WTC11 (cell line): Measurements from ENCODE around the gene LRIT3. TPM values are rescaled to one million over a fixed set of nuclear protein-coding genes. Genes with fewer than 3 reads are reported as not detected.

ENCODE experiments used
- ATAC-seq: fragments of 200-7000 bp; cut with Tn5 transposase; 2 replicates; pipeline ENCODE4 v1.10.0; 2021; ENCODE audit warnings: mild to moderate bottlenecking, moderate library complexity
- CTCF ChIA-PET: fragments of 300-600 bp; sonication (Branson Sonifier 250); formaldehyde crosslinking; loops from one replicate; lab custom pipeline; 2021; ENCODE audit warnings: antibody characterized with exemption; lab: Charles Lee
- POLR2A ChIA-PET: fragments of 350-600 bp; sonication (Branson Sonifier 250); formaldehyde crosslinking; loops from one replicate; lab custom pipeline; 2021; ENCODE audit warnings: antibody characterized with exemption; lab: Charles Lee
- DNase-seq: peaks from one replicate; pipeline ENCODE4 v3.0.0; 2021; ENCODE audit warnings: low spot score
- H3K27ac Mint-ChIP-seq: 2 replicates; pipeline ENCODE4 v1.8.0; 2021; ENCODE audit warnings: mixed read lengths
- H3K27me3 Mint-ChIP-seq: 2 replicates; pipeline ENCODE4 v1.8.0; 2021; ENCODE audit warnings: low read depth, mild to moderate bottlenecking, moderate library complexity, mixed read lengths
- H3K36me3 Mint-ChIP-seq: 2 replicates; pipeline ENCODE4 v1.8.0; 2021; ENCODE audit warnings: mixed read lengths
- H3K4me1 Mint-ChIP-seq: 2 replicates; pipeline ENCODE4 v1.8.0; 2022; ENCODE audit warnings: mixed read lengths
- H3K4me3 Mint-ChIP-seq: 2 replicates; pipeline ENCODE4 v1.8.0; 2021; ENCODE audit warnings: mild to moderate bottlenecking, moderate library complexity, mixed read lengths
- H3K9me3 Mint-ChIP-seq: 2 replicates; pipeline ENCODE4 v1.8.0; 2021; ENCODE audit warnings: mixed read lengths
- ATF1 ChIP-seq: sonication (generic); formaldehyde crosslinking; IDR thresholded peaks from 2 replicates; pipeline ENCODE4 v1.8.1; 2023; ENCODE audit warnings: mild to moderate bottlenecking, moderate library complexity, missing genetic modification reagents
- FOXP1 ChIP-seq: sonication (generic); formaldehyde crosslinking; IDR thresholded peaks from 2 replicates; pipeline ENCODE4 v1.8.0; 2022; ENCODE audit warnings: missing genetic modification reagents, mild to moderate bottlenecking, moderate library complexity, borderline replicate concordance
- NFYB ChIP-seq: sonication (generic); formaldehyde crosslinking; conservative IDR thresholded peaks from 2 replicates; pipeline ENCODE4 v1.8.0; 2022; ENCODE audit warnings: low read depth, missing genetic modification reagents
- NR2C2 ChIP-seq: sonication (generic); formaldehyde crosslinking; IDR thresholded peaks from 2 replicates; pipeline ENCODE4 v1.8.0; 2022; ENCODE audit warnings: mild to moderate bottlenecking, missing genetic modification reagents
- SMAD3 ChIP-seq: sonication (generic); formaldehyde crosslinking; IDR thresholded peaks from 2 replicates; pipeline ENCODE4 v1.8.0; 2022; ENCODE audit warnings: missing genetic modification reagents, mild to moderate bottlenecking, borderline replicate concordance
- ZNF317 ChIP-seq: sonication (generic); formaldehyde crosslinking; IDR thresholded peaks from 2 replicates; pipeline ENCODE4 v1.8.1; 2023; ENCODE audit warnings: low read depth, mild to moderate bottlenecking, moderate library complexity, missing genetic modification reagents, borderline replicate concordance
- ZNF423 ChIP-seq: fragments of 250-450 bp; sonication (Bioruptor Pico); IDR thresholded peaks from 2 replicates; pipeline ENCODE4 v2.1.2; 2022; ENCODE audit warnings: mild to moderate bottlenecking, moderate library complexity
- total RNA-seq: library from RNA; stranded (reverse); gene quantifications from 3 replicates; pipeline ENCODE4 v1.2.3, GENCODE V29; 2021
- TF ChIP-seq, protein P1 (sequence below): sonication (generic); formaldehyde crosslinking; IDR thresholded peaks from 2 replicates; pipeline ENCODE4 v1.8.1; 2023; ENCODE audit warnings: mild to moderate bottlenecking, missing genetic modification reagents, borderline replicate concordance
- TF ChIP-seq, protein P2 (sequence below): sonication (generic); formaldehyde crosslinking; IDR thresholded peaks from 2 replicates; pipeline ENCODE4 v1.8.1; 2022; ENCODE audit warnings: missing genetic modification reagents, borderline replicate concordance
- TF ChIP-seq, protein P3 (sequence below): sonication (generic); formaldehyde crosslinking; IDR thresholded peaks from 2 replicates; pipeline ENCODE4 v1.8.1; 2023; ENCODE audit warnings: mild to moderate bottlenecking, missing genetic modification reagents, moderate library complexity
- TF ChIP-seq, protein P4 (sequence below): sonication (generic); formaldehyde crosslinking; IDR thresholded peaks from 2 replicates; pipeline ENCODE4 v1.8.1; 2022; ENCODE audit warnings: low read depth, mild to moderate bottlenecking, moderate library complexity, missing genetic modification reagents, borderline replicate concordance
- TF ChIP-seq, protein P5 (sequence below): sonication (generic); formaldehyde crosslinking; IDR thresholded peaks from 2 replicates; pipeline ENCODE4 v1.8.1; 2022; ENCODE audit warnings: mild to moderate bottlenecking, missing genetic modification reagents, moderate library complexity, borderline replicate concordance
- TF ChIP-seq, protein P6 (sequence below): sonication (generic); formaldehyde crosslinking; IDR thresholded peaks from 2 replicates; pipeline ENCODE4 v1.8.0; 2022; ENCODE audit warnings: missing genetic modification reagents

LRIT3 gene
- total RNA-seq, 1 experiment from 2014 or later, result 0.11 TPM

DNA sequence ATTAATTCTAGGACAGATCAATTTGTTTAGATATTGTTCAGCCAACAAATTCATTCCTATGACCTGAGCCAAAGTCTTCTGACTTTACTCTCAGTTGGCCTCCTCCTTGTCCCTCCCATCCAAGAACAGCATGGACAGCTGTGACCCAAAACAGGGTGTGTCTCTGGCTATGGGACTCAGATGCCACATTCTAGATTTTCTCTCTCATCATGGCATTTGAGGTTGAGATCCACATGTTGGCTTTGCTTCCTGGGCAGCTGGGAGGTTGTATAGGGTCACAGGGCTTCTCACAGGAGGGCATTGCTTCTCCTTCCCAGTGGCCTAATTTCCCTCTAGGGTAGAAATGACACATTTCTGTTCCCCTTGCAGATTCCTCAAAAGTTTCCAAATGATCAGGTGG is 42.2 kb downstream of the LRIT3 start (continued):
- TF ChIP-seq, protein P1, sequence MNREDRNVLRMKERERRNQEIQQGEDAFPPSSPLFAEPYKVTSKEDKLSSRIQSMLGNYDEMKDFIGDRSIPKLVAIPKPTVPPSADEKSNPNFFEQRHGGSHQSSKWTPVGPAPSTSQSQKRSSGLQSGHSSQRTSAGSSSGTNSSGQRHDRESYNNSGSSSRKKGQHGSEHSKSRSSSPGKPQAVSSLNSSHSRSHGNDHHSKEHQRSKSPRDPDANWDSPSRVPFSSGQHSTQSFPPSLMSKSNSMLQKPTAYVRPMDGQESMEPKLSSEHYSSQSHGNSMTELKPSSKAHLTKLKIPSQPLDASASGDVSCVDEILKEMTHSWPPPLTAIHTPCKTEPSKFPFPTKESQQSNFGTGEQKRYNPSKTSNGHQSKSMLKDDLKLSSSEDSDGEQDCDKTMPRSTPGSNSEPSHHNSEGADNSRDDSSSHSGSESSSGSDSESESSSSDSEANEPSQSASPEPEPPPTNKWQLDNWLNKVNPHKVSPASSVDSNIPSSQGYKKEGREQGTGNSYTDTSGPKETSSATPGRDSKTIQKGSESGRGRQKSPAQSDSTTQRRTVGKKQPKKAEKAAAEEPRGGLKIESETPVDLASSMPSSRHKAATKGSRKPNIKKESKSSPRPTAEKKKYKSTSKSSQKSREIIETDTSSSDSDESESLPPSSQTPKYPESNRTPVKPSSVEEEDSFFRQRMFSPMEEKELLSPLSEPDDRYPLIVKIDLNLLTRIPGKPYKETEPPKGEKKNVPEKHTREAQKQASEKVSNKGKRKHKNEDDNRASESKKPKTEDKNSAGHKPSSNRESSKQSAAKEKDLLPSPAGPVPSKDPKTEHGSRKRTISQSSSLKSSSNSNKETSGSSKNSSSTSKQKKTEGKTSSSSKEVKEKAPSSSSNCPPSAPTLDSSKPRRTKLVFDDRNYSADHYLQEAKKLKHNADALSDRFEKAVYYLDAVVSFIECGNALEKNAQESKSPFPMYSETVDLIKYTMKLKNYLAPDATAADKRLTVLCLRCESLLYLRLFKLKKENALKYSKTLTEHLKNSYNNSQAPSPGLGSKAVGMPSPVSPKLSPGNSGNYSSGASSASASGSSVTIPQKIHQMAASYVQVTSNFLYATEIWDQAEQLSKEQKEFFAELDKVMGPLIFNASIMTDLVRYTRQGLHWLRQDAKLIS (CRISPR knock-in tag), result no peak
- TF ChIP-seq ATF1 (CRISPR knock-in tag), result no peak

DNA sequence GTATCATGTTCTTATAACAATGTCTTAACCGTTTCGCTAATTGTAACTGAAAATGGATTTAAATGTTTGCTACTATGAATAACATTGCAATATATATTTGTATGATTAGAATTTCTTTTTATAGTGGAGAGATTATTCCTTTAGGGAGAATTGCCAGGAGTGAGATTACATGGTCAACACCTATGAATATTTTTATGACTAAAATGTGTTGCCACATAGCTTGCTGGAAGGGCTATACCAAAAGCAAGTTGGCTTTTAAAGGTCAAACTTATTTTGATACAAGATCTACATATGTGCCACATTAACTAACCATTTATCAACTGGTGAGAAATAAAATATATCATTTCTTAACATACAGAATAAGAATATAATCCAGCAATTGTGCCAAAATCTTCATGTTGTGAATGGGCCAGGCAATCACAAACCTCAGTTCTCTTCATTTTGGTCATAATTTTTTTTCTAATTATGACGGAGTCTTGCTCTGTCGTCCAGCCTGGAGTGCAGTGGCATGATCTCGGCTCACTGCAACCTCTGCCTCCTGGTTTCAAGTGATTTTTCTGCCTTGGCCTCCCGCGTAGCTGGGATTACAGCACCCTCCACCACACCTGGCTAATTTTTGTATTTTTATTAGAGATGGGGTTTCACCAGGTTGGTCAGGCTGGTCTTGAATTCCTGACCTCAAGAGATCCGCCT is 54.8 kb downstream of the LRIT3 start:
- Mint-ChIP-seq H3K27ac (no peak overlapping the region), H3K9me3 (peaks cover 42% of the 10 kb centered on the region), H3K36me3 (peaks cover 19% of the 10 kb centered on the region), H3K27me3 (peaks cover 2% of the 10 kb centered on the region), H3K4me3 (no peak overlapping the region), H3K4me1 (no peaks in the 10 kb centered on the region)
- TF ChIP-seq ZNF317, result no peak
- ATAC-seq (no peak), DNase-seq (no peak)
- POLR2A ChIA-PET, result no interaction called here
- CTCF ChIA-PET, result no interaction called here

DNA sequence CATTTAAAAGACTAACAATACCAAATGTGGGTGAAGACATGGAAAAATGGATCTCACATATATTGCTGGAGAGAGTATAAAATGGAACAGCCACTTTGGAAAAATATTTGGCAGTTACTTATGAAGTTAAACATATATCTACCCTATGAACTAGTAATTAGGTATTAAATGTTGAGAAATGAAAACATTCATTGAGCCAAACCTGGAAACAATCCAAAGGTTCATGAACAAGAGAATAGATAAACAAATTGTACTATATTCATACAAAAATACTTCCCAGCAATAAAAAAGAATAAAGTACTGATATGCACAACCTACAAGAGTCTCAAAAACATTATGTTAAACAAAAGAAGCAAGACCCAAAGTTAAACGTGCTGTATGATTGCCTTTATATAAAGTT is 60.8 kb downstream of the LRIT3 start:
- ATAC-seq (no peak), DNase-seq (no peak)
- Mint-ChIP-seq H3K36me3 (no peaks in the 10 kb centered on the region), H3K9me3 (peaks cover 13% of the 10 kb centered on the region), H3K4me3 (no peak overlapping the region), H3K27me3 (no peaks in the 10 kb centered on the region; the same call in 1 of the 2 replicates), H3K4me1 (peaks cover 17% of the 10 kb centered on the region), H3K27ac (no peak overlapping the region)
- TF ChIP-seq, protein P2, sequence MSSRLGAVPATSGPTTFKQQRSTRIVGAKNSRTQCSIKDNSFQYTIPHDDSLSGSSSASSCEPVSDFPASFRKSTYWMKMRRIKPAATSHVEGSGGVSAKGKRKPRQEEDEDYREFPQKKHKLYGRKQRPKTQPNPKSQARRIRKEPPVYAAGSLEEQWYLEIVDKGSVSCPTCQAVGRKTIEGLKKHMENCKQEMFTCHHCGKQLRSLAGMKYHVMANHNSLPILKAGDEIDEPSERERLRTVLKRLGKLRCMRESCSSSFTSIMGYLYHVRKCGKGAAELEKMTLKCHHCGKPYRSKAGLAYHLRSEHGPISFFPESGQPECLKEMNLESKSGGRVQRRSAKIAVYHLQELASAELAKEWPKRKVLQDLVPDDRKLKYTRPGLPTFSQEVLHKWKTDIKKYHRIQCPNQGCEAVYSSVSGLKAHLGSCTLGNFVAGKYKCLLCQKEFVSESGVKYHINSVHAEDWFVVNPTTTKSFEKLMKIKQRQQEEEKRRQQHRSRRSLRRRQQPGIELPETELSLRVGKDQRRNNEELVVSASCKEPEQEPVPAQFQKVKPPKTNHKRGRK (CRISPR knock-in tag), result no peak
- TF ChIP-seq, protein P3, sequence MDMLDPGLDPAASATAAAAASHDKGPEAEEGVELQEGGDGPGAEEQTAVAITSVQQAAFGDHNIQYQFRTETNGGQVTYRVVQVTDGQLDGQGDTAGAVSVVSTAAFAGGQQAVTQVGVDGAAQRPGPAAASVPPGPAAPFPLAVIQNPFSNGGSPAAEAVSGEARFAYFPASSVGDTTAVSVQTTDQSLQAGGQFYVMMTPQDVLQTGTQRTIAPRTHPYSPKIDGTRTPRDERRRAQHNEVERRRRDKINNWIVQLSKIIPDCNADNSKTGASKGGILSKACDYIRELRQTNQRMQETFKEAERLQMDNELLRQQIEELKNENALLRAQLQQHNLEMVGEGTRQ (CRISPR knock-in tag), result no peak
- TF ChIP-seq SMAD3 (no peak), NFYB (CRISPR knock-in tag) (no peak), NR2C2 (CRISPR knock-in tag) (no peak), ZNF423 (CRISPR knock-in tag) (no peak), FOXP1 (CRISPR knock-in tag) (no peak)
- TF ChIP-seq, protein P4, sequence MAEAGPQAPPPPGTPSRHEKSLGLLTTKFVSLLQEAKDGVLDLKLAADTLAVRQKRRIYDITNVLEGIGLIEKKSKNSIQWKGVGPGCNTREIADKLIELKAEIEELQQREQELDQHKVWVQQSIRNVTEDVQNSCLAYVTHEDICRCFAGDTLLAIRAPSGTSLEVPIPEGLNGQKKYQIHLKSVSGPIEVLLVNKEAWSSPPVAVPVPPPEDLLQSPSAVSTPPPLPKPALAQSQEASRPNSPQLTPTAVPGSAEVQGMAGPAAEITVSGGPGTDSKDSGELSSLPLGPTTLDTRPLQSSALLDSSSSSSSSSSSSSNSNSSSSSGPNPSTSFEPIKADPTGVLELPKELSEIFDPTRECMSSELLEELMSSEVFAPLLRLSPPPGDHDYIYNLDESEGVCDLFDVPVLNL (CRISPR knock-in tag), result no peak
- TF ChIP-seq, protein P5, sequence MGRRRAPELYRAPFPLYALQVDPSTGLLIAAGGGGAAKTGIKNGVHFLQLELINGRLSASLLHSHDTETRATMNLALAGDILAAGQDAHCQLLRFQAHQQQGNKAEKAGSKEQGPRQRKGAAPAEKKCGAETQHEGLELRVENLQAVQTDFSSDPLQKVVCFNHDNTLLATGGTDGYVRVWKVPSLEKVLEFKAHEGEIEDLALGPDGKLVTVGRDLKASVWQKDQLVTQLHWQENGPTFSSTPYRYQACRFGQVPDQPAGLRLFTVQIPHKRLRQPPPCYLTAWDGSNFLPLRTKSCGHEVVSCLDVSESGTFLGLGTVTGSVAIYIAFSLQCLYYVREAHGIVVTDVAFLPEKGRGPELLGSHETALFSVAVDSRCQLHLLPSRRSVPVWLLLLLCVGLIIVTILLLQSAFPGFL (CRISPR knock-in tag), result no peak
- TF ChIP-seq, protein P6, sequence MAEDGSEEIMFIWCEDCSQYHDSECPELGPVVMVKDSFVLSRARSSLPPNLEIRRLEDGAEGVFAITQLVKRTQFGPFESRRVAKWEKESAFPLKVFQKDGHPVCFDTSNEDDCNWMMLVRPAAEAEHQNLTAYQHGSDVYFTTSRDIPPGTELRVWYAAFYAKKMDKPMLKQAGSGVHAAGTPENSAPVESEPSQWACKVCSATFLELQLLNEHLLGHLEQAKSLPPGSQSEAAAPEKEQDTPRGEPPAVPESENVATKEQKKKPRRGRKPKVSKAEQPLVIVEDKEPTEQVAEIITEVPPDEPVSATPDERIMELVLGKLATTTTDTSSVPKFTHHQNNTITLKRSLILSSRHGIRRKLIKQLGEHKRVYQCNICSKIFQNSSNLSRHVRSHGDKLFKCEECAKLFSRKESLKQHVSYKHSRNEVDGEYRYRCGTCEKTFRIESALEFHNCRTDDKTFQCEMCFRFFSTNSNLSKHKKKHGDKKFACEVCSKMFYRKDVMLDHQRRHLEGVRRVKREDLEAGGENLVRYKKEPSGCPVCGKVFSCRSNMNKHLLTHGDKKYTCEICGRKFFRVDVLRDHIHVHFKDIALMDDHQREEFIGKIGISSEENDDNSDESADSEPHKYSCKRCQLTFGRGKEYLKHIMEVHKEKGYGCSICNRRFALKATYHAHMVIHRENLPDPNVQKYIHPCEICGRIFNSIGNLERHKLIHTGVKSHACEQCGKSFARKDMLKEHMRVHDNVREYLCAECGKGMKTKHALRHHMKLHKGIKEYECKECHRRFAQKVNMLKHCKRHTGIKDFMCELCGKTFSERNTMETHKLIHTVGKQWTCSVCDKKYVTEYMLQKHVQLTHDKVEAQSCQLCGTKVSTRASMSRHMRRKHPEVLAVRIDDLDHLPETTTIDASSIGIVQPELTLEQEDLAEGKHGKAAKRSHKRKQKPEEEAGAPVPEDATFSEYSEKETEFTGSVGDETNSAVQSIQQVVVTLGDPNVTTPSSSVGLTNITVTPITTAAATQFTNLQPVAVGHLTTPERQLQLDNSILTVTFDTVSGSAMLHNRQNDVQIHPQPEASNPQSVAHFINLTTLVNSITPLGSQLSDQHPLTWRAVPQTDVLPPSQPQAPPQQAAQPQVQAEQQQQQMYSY (CRISPR knock-in tag), result no peak
- ChIA-PET CTCF (no interaction called here), POLR2A (no interaction called here)
